ENCODE results near the gene KCTD17.
"Not testable (repeated sequence)": the region's sequence is repeated elsewhere in the genome, so short reads cannot be mapped to it uniquely, and the experiment has no call there.

The KCTD17 gene

GRCh38 chr22:37061611-37062375 is 10.3 kb downstream of the KCTD17 start:
- DNase-seq: no peak

DNA sequence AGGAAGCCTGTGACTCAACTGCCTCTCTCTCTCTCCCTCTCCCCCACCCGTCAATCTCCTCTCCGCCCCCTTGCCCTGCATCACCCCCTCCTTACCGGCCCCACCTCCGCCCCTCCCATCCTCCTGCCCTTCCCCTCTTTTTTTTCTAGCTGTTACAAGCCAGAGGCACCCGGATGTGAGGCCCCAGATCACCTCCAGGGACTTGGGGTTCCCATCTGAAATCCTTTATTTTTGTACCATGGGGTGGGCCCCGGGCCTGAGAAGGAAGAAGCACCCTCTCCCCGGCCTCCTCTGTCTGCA is 10.8 kb downstream of the KCTD17 start:
- DNase-seq: no peak

GRCh38 chr22:37062702-37063381 is 11.3 kb downstream of the KCTD17 start:
- no peak for DNase-seq

DNA sequence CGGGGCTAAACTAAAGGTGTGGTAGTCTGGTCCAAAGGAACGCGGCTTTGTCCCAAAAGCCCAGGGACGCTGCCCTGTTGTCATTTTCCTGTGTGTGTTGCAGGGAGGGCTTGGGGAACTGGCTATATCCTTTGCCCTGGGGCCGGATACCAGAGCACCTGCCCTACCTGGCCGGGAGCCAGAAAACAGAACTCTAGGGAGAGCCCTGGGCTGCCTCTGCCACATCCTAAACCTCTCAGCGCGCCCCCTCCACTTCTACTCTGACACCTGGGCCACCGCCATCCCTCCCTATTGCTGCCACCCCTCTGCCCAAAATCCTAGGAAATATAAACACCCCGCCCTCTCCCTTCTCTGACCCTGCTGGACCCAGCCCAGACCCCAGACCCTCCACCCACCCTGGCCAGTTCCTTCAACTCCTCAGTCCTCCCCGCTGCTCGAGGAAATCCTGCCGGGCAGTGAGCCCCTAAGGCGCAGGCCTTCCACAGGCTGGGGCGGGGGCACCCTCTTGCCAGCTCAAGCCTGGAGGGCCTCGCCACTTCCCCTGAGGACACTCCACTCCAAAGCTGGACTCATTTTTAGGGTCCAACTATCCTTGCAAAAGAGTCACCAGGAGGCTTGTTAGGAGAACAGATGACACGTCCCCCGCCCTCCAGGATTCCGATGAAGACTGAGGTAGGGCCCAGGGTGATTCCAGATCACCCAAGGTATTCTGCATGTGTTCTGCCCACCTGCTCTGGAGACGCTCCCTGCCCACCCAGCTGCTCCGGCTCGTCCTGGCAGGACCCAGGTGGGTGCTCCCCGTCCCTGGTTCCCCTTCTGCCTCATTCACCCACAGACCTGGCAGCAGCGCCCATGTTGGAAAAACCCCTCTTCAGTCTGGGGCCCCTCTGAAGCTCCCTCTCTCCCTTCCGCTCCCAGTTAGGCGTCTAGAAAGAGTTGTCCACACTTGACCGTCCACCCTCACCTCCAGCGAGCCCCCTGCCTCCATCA is 12.2 kb downstream of the KCTD17 start:
- no peak for DNase-seq

DNA sequence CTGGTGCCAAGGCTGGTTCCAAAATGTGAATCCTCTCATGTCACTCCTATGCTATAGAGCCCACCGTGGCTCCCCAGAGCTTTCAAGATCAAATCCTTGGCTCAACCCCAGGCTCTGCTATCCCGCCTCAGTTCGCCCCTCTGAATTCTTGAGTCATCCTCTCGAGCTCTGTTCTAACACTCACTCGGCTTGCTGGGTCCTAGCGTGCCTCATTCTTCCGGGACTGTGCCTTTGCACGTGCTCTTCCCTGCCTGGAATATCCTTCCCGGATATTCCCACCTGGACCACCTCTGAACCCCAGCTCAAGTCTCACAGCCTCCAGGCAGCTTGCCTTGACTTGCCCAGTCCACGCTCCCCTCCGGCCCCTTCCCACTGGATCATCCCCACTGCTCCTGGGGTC is 13.0 kb downstream of the KCTD17 start:
- DNase-seq: no peak

DNA sequence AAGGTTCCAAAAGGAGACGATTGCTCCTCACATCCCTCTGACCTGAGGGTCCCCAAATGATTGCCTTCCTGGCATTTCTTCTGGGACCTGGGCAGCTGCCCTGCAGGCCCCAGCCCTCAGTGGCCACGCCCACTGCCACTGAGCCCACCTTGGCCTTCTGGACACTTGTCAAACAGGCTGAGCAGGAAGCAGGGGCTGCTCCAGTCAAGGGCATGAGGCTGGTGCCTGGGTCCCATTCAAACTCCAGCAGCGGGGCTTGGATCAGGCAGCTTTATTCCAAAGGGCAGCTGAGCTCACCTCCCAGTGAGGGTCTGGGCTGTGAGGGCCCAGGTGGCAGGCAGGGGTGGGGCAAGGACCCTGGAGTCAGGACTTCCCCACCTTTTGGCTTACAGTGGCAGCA is 13.6 kb downstream of the KCTD17 start:
- no peak for DNase-seq

GRCh38 chr22:37065961-37066360 is 14.4 kb downstream of the KCTD17 start:
- DNase-seq: no peak

GRCh38 chr22:37067428-37067827 is 15.9 kb downstream of the KCTD17 start:
- DNase-seq: no peak

DNA sequence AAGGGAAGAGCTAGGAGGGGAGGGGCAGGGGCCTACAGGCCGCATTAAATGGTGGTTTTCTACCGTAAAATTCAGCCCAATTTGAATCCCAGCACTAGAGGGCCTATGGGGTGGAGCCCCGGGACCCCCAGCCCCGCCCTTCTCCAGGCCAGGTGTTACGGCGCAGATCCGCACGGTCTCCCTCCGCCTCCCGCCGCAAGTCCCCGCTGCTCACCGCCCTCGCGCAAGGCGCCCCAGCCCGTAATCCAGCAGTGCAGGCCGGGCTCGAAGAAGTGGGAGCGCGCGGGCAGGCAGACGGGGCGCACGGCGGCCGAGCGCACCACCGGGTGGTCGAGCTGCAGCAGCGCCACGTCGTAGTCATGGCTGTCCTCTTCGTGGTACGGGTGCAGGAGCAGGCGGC is 17.3 kb downstream of the KCTD17 start:
- no peak for DNase-seq

GRCh38 chr22:37069319-37069718 is 17.8 kb downstream of the KCTD17 start:
- DNase-seq: no peak

- DNase-seq: no peak
These were observed 18.2 kb downstream of the KCTD17 start for GRCh38 chr22:37069719-37070118.

DNA sequence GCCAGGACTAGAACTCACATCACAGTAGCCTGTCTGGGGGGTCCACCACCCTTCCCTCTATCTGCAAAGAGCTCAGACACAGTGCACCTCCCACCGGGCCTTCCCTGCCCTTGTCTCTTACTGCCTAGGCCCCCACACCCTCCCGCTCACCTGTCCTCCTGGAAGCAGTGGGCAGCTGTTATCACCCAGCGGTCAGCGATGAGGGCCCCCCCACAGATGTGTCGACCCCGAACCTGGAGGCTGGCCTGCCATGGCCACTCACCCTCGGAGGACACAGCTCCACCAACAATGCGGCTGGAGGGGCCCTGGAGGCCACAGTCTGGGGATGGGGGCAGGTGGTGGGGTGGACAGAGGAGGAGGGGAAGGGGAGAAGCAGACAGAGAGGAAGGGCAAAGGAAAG is 18.8 kb downstream of the KCTD17 start:
- no peak for DNase-seq

GRCh38 chr22:37070744-37071143 is 19.2 kb downstream of the KCTD17 start:
- no peak for DNase-seq

DNA sequence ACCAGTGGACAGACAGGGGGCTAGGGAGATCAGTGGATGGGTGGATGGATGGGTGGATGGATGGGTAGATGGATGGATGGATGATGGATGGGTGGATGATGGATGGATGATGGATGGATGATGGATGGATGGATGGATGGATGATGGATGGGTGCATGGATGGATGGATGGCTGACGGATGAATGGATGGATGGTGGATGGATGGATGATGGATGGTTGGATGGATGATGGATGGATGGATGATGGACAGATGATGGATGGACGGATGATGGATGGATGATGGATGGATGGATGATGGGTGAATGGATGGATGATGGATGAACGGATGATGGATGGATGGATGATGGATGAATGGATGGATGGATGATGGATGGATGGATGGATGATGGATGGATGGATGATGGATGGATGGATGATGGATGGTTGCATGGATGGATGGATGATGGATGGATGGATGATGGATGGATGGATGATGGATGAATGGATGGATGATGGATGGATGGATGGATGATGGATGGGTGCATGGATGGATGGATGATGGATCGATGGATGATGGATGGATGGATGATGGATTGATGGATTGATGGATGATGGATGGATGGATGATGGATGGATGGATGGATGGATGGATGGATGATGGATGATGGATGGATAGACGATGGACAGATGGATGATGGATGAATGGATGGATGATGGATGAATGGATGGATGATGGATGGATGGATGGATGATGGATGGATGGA is 20.5 kb downstream of the KCTD17 start:
- DNase-seq: not testable (repeated sequence)

DNA sequence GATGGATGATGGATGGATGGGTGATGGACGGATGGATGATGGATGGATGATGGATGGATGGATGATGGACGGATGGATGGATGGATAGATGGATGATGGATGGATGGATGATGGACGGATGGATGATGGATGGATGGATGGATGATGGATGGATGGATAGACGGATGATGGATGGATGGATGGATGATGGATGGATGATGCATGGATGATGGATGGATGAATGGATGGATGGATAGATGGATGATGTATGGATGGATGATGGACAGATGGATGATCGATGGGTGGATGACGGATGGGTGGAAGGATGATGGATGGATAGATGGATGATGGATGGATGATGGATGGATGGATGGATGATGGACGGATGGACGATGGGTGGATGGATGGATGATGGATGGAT is 21.1 kb downstream of the KCTD17 start:
- DNase-seq: no peak

- no peak for DNase-seq
These were observed 23.0 kb downstream of the KCTD17 start for GRCh38 chr22:37074537-37074936.

DNA sequence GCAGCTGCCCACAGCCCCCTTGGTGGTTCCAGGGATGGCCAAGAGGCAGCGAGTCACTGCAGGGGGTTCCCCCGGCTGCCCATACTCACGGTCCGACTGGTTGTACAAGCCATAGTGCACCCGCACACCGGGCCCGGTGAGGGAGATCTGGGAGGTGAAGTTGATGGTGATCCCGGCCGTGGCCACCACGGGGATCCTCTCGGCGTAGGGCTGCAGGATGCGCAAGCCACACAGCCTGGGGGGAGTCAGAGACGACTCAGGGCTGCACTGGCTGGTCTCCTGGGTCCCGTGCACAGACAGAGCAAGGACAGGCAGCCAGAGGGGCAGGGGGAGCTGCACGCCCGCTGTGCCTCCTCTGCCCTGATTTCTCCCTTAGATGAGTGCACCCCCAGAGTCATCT is 23.5 kb downstream of the KCTD17 start:
- DNase-seq: no peak

- DNase-seq: no peak
These were observed 24.4 kb downstream of the KCTD17 start for GRCh38 chr22:37075822-37076433.

DNA sequence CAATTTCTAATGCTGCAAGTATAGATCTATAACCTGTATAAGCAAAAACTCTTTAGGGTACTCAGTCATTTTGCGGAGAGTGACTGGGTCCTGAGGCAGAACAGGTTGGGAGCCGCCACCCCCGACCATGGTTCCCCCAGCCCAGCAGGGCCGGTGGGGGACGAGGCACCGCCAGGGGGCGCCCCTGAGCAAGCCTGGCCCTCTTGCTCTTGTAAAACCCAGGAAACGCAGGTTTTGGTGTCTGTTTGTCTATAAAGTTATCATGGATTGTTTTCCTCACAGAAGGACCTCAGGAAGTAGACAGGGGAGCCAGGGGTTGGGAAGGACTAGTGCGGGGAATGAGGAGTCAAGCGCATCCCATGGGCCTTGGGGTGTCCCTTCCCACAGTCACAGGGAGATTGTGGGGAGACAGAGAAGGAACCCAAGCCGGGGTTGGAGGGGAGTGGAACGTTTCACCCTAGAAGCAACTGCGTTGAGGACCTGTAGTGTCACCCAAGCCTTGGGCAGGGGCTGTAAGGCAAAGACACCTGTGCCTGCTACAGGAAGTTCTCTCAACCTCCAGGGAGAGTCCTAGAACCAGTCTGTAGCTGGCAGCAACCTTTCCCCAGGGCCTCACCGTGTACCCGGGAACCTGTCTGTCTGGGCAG is 26.4 kb downstream of the KCTD17 start:
- DNase-seq: peak; percentile 73

DNA sequence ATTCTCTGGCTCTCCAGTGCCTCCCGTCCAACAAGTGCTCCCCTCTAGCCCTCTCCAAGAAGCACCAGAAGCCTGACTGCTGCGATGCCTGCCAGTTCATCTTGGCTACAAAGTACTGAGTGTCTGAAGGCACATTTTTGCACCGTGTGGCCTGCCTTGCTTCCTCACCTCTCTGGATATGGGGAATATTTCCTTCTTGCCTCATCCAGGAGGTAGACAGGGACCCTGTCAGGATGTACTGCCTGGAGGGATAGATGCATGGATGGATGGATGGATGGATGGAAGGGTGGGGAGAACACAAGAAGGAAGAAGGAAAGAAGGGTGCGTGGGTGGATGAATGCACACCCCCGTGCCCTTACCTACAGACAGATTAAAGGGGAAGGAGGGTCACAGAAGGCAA is 27.6 kb downstream of the KCTD17 start:
- DNase-seq: no peak

- peak; percentile 65 for DNase-seq
These were observed 28.2 kb downstream of the KCTD17 start for GRCh38 chr22:37079668-37080171.

DNA sequence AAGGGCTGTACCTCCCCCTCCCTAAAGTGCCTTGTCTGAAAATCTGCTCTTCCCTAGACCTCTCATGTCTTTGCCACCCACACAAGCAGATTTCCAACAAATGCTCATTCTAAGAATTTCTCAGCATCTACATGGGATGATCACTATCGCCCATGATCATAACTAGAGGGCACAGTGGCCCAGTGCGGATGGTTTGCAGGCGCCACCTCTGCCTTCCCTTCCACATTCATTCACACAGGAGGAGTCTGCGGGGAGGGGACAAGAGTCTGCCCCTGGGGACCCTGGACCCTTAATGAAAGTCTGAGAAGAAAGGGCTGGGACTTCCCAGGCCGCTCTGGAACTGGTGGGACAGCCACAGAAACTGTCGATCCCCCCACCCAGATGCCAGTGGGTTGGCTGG is 28.9 kb downstream of the KCTD17 start:
- no peak for DNase-seq

All from activated effector memory CD4-positive, alpha-beta T cell treated with Interleukin-2 at 50 U/mL for 16 hours (primary cell).